ENCODE measurements around the gene TSFM. TPM values are rescaled to one million over a fixed set of nuclear protein-coding genes. Genes with fewer than 3 reads are reported as not detected.

Gene TSFM
- total and polyA plus RNA-seq, 9 of the 15 experiments (the other 6 are each of a cell fraction or from before 2014, with no cell fraction given), result 44.6 to 198 (median 60.2) TPM

DNA sequence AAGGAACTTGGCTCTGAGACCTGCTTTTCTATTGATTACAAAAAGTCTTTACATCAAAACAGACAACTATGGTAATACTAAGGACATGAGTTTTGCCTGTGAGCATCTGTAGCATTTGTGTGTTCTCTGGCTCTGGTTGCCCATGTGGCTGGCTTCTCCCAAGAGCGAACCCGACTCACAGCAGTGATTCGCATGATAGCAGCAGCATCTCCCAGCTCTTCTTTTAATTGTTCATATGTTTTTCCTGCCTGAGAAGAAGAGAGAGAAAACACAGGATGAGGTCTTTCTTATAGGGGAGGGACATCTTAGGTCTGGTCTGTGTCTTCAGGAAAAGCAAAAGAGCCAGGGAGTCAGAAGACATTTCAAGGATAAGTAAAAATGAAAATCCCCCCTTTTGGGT, 18.4 kb downstream of the TSFM start:
- Histone ChIP-seq H3K4me1 (replicated peaks in 1 of 2; ENCODE audit: control insufficient read depth in 2 of 2, insufficient read depth in 2 of 2, low read length in 2 of 2) (no peaks in the 10 kb centered on the region), H3K79me2 (ENCODE audit: control insufficient read depth, insufficient read depth, low read length) (no peaks in the 10 kb centered on the region), H3K4me3 (no peak overlapping the region), H3K4me2 (ENCODE audit: insufficient read depth, low read length) (no peak overlapping the region), H3K9me3 (replicated peaks; ENCODE audit: control insufficient read depth, insufficient read depth, low read depth, low read length) (no peaks in the 10 kb centered on the region), H4K20me1 (replicated peaks; ENCODE audit: control insufficient read depth, insufficient read depth, low read length) (no peaks in the 10 kb centered on the region), H3K27ac (ENCODE audit: extremely low read depth, low read depth, low read length) (no peak overlapping the region), H3K27me3 (ENCODE audit: control insufficient read depth in 2 of 2, insufficient read depth in 2 of 2, low read length in 2 of 2) (no peaks in the 10 kb centered on the region), H2AFZ (ENCODE audit: low read depth, low read length) (no peak overlapping the region), H3K9me1 (ENCODE audit: control insufficient read depth, insufficient read depth, low read length) (no peaks in the 10 kb centered on the region), H3K9ac (ENCODE audit: insufficient read depth in 1 of 2, low read depth in 2 of 2, low read length in 2 of 2) (no peak overlapping the region), H3K36me3 (ENCODE audit: control insufficient read depth, insufficient read depth, low read length) (peaks cover 50% of the 10 kb centered on the region)
- TF ChIP-seq, protein P1, sequence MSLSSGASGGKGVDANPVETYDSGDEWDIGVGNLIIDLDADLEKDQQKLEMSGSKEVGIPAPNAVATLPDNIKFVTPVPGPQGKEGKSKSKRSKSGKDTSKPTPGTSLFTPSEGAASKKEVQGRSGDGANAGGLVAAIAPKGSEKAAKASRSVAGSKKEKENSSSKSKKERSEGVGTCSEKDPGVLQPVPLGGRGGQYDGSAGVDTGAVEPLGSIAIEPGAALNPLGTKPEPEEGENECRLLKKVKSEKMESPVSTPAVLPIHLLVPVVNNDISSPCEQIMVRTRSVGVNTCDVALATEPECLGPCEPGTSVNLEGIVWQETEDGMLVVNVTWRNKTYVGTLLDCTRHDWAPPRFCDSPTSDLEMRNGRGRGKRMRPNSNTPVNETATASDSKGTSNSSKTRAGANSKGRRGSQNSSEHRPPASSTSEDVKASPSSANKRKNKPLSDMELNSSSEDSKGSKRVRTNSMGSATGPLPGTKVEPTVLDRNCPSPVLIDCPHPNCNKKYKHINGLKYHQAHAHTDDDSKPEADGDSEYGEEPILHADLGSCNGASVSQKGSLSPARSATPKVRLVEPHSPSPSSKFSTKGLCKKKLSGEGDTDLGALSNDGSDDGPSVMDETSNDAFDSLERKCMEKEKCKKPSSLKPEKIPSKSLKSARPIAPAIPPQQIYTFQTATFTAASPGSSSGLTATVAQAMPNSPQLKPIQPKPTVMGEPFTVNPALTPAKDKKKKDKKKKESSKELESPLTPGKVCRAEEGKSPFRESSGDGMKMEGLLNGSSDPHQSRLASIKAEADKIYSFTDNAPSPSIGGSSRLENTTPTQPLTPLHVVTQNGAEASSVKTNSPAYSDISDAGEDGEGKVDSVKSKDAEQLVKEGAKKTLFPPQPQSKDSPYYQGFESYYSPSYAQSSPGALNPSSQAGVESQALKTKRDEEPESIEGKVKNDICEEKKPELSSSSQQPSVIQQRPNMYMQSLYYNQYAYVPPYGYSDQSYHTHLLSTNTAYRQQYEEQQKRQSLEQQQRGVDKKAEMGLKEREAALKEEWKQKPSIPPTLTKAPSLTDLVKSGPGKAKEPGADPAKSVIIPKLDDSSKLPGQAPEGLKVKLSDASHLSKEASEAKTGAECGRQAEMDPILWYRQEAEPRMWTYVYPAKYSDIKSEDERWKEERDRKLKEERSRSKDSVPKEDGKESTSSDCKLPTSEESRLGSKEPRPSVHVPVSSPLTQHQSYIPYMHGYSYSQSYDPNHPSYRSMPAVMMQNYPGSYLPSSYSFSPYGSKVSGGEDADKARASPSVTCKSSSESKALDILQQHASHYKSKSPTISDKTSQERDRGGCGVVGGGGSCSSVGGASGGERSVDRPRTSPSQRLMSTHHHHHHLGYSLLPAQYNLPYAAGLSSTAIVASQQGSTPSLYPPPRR (CRISPR knock-in tag; IDR thresholded peaks at IDR 0.05; ENCODE audit: borderline replicate concordance), result no peak
- no peak for TF ChIP-seq CREB1 (IDR thresholded peaks at IDR 0.05)
- no peak for TF ChIP-seq CREB1 (CRISPR knock-in tag; IDR thresholded peaks at IDR 0.05)
- TF ChIP-seq SMC3 (conservative IDR thresholded peaks at IDR 0.05; ENCODE audit: insufficient read depth, low read depth, low read length), result no peak
- TF ChIP-seq HSF4 (CRISPR knock-in tag; IDR thresholded peaks at IDR 0.05; ENCODE audit: borderline replicate concordance), result no peak
- no peak for TF ChIP-seq NEUROD1 (IDR thresholded peaks at IDR 0.05; ENCODE audit: borderline replicate concordance, low read depth, low read length, partially characterized antibody)
- no peak for TF ChIP-seq PCBP2 (IDR thresholded peaks at IDR 0.05; ENCODE audit: low read depth, low read length, poor library complexity, severe bottlenecking)
- TF ChIP-seq C11orf30 (IDR thresholded peaks at IDR 0.05; ENCODE audit: low read depth), result no peak
- TF ChIP-seq ZNF24 (IDR thresholded peaks at IDR 0.05), result no peak
- no peak for TF ChIP-seq SMARCA5 (IDR thresholded peaks at IDR 0.05)
- CTCF ChIA-PET (ENCODE audit: low intra/inter-chr PET ratio), result no interaction called here
- FAIRE-seq (no peak), ATAC-seq (no peak), DNase-seq (ENCODE audit: extremely low read depth in 1 of 4, low spot score in 3 of 4) (no peak)
- intact Hi-C loops (cut with micrococcal nuclease), result no loop called here
- POLR2A ChIA-PET, result interaction anchor here (1.0 to 3.4 kb wide), 3 partner anchors 9 to 18 kb away, joined by 5 to 21 read pairs (median 5); no protein-coding TSS in a partner anchor
- in situ Hi-C loops (cut with MboI), result no loop called here
- WGBS (ENCODE audit: insufficient coverage, low coverage, missing lambda C conversion rate), result 94% methylated on average over 3 of the region's 3 CpGs
- no TSS peak for BruUV-seq (replicated peaks)

Data from K562 (cell line).